Measurements from ENCODE around the gene CACNA1H. TPM values are rescaled to one million over a fixed set of nuclear protein-coding genes. Genes with fewer than 3 reads are reported as not detected.

CACNA1H gene
- total RNA-seq, 5 donors from 2014 or later (not counting 1 experiment from before 2014, with no cell fraction given) = 3.4 to 8.2 (median 4.8) TPM

- Histone ChIP-seq H3K27me3 (replicated peaks in 1 of 2; ENCODE audit: control insufficient read depth in 2 of 2, extremely low read depth in 1 of 2, insufficient read depth in 2 of 2, low read length in 1 of 2) (peaks cover 0 to 29% of the 10 kb centered on the region in 2 experiments), H3K27ac (ENCODE audit: low read length) (no peak overlapping the region), H3K4me3 (ENCODE audit: control insufficient read depth in 1 of 2, extremely low read depth in 1 of 2, low read length in 1 of 2) (no peak overlapping the region), H3K9me3 (no peaks in the 10 kb centered on the region), H3K4me1 (ENCODE audit: control insufficient read depth in 1 of 2, extremely low read depth in 1 of 2, insufficient read depth in 2 of 2, low read length in 2 of 2) (no peaks in the 10 kb centered on the region), H3K36me3 (ENCODE audit: control insufficient read depth in 2 of 2, extremely low read depth in 1 of 2, insufficient read depth in 1 of 2, low read length in 1 of 2) (no peaks in the 10 kb centered on the region)
- ATAC-seq (replicated peaks in 1 of 4) (no peak), DNase-seq (no peak)
- peaks cover 0 to 3% (median 0%) of the 10 kb centered on the region in 3 donors for H3K4me1 Mint-ChIP-seq
- 89% methylated on average over 24 of the region's 24 CpGs for WGBS (ENCODE audit: insufficient coverage)
- H3K27me3 Mint-ChIP-seq = peaks cover 0 to 5% of the 10 kb centered on the region in 2 donors
- ChIA-PET POLR2A (no interaction called here), CTCF (no interaction called here)
- no peaks in the 10 kb centered on the region for H3K36me3 Mint-ChIP-seq
- H3K27ac Mint-ChIP-seq = no peak overlapping the region
- no peaks in the 10 kb centered on the region for H3K9me3 Mint-ChIP-seq
- no peak overlapping the region for H3K4me3 Mint-ChIP-seq
Observed at GRCh38 chr16:1137604-1138003, 15.3 kb upstream of the CACNA1H start.

- peaks cover 0 to 3% (median 0%) of the 10 kb centered on the region in 3 donors for H3K4me1 Mint-ChIP-seq
- H3K4me3 Mint-ChIP-seq = no peak overlapping the region
- no peak for DNase-seq
- Histone ChIP-seq H3K27ac (ENCODE audit: low read length) (no peak overlapping the region), H3K9me3 (no peaks in the 10 kb centered on the region), H3K36me3 (ENCODE audit: control insufficient read depth in 2 of 2, extremely low read depth in 1 of 2, insufficient read depth in 1 of 2, low read length in 1 of 2) (no peaks in the 10 kb centered on the region), H3K4me1 (ENCODE audit: control insufficient read depth in 1 of 2, extremely low read depth in 1 of 2, insufficient read depth in 2 of 2, low read length in 2 of 2) (no peaks in the 10 kb centered on the region), H3K4me3 (ENCODE audit: control insufficient read depth in 1 of 2, extremely low read depth in 1 of 2, low read length in 1 of 2) (no peak overlapping the region), H3K27me3 (replicated peaks in 1 of 2; ENCODE audit: control insufficient read depth in 2 of 2, extremely low read depth in 1 of 2, insufficient read depth in 2 of 2, low read length in 1 of 2) (peaks cover 0 to 20% of the 10 kb centered on the region in 2 experiments)
- H3K36me3 Mint-ChIP-seq = no peaks in the 10 kb centered on the region
- no peak overlapping the region for H3K27ac Mint-ChIP-seq
- ChIA-PET POLR2A (no interaction called here), CTCF (no interaction called here)
- 83% methylated on average over 20 of the region's 23 CpGs for WGBS (ENCODE audit: insufficient coverage)
- peaks cover 0 to 2% of the 10 kb centered on the region in 2 donors for H3K27me3 Mint-ChIP-seq
- ATAC-seq (replicated peaks in 1 of 4) = no peak
- H3K9me3 Mint-ChIP-seq = no peaks in the 10 kb centered on the region
Observed at GRCh38 chr16:1140582-1141162, 12.2 kb upstream of the CACNA1H start.

- H3K27ac Mint-ChIP-seq = no peak overlapping the region
- Histone ChIP-seq H3K27me3 (replicated peaks in 1 of 2; ENCODE audit: control insufficient read depth in 2 of 2, extremely low read depth in 1 of 2, insufficient read depth in 2 of 2, low read length in 1 of 2) (peaks cover 0 to 20% of the 10 kb centered on the region in 2 experiments), H3K9me3 (no peaks in the 10 kb centered on the region), H3K36me3 (ENCODE audit: control insufficient read depth in 2 of 2, extremely low read depth in 1 of 2, insufficient read depth in 1 of 2, low read length in 1 of 2) (no peaks in the 10 kb centered on the region), H3K4me3 (ENCODE audit: control insufficient read depth in 1 of 2, extremely low read depth in 1 of 2, low read length in 1 of 2) (no peak overlapping the region), H3K27ac (ENCODE audit: low read length) (no peak overlapping the region), H3K4me1 (ENCODE audit: control insufficient read depth in 1 of 2, extremely low read depth in 1 of 2, insufficient read depth in 2 of 2, low read length in 2 of 2) (no peaks in the 10 kb centered on the region)
- DNase-seq = no peak
- peaks cover 0 to 3% (median 0%) of the 10 kb centered on the region in 3 donors for H3K4me1 Mint-ChIP-seq
- H3K36me3 Mint-ChIP-seq = no peaks in the 10 kb centered on the region
- no peaks in the 10 kb centered on the region for H3K9me3 Mint-ChIP-seq
- WGBS (ENCODE audit: insufficient coverage) = 68% methylated on average over 2 of the region's 8 CpGs
- ChIA-PET CTCF (no interaction called here), POLR2A (no interaction called here)
- no peak overlapping the region for H3K4me3 Mint-ChIP-seq
- peaks cover 0 to 2% of the 10 kb centered on the region in 2 donors for H3K27me3 Mint-ChIP-seq
- ATAC-seq (replicated peaks in 1 of 4) = no peak
Observed at GRCh38 chr16:1141191-1141590, 11.7 kb upstream of the CACNA1H start.

GRCh38 chr16:1141716-1142115 is 11.2 kb upstream of the CACNA1H start:
- no peaks in the 10 kb centered on the region for H3K4me1 ChIP-seq (ENCODE audit: control insufficient read depth in 1 of 2, extremely low read depth in 1 of 2, insufficient read depth in 2 of 2, low read length in 2 of 2)
- Mint-ChIP-seq H3K27ac (no peak overlapping the region), H3K4me1 (peaks cover 0 to 3% (median 0%) of the 10 kb centered on the region in 3 donors), H3K4me3 (no peak overlapping the region), H3K27me3 (peaks cover 0 to 2% of the 10 kb centered on the region in 2 donors), H3K9me3 (no peaks in the 10 kb centered on the region), H3K36me3 (no peaks in the 10 kb centered on the region)
- H3K27me3 ChIP-seq (replicated peaks in 1 of 2; ENCODE audit: control insufficient read depth in 2 of 2, extremely low read depth in 1 of 2, insufficient read depth in 2 of 2, low read length in 1 of 2) = peaks cover 0 to 25% of the 10 kb centered on the region in 2 experiments
- CTCF ChIA-PET = no interaction called here
- H3K27ac ChIP-seq (ENCODE audit: low read length) = no peak overlapping the region
- WGBS (ENCODE audit: insufficient coverage) = 71% methylated on average over 8 of the region's 8 CpGs
- POLR2A ChIA-PET = no interaction called here
- DNase-seq (no peak), ATAC-seq (replicated peaks in 1 of 4) (no peak)
- no peaks in the 10 kb centered on the region for H3K9me3 ChIP-seq
- H3K36me3 ChIP-seq (ENCODE audit: control insufficient read depth in 2 of 2, extremely low read depth in 1 of 2, insufficient read depth in 1 of 2, low read length in 1 of 2) = no peaks in the 10 kb centered on the region
- no peak overlapping the region for H3K4me3 ChIP-seq (ENCODE audit: control insufficient read depth in 1 of 2, extremely low read depth in 1 of 2, low read length in 1 of 2)

- Histone ChIP-seq H3K4me3 (ENCODE audit: control insufficient read depth in 1 of 2, extremely low read depth in 1 of 2, low read length in 1 of 2) (no peak overlapping the region), H3K4me1 (ENCODE audit: control insufficient read depth in 1 of 2, extremely low read depth in 1 of 2, insufficient read depth in 2 of 2, low read length in 2 of 2) (no peaks in the 10 kb centered on the region), H3K9me3 (no peaks in the 10 kb centered on the region), H3K36me3 (ENCODE audit: control insufficient read depth in 2 of 2, extremely low read depth in 1 of 2, insufficient read depth in 1 of 2, low read length in 1 of 2) (no peaks in the 10 kb centered on the region), H3K27me3 (replicated peaks in 1 of 2; ENCODE audit: control insufficient read depth in 2 of 2, extremely low read depth in 1 of 2, insufficient read depth in 2 of 2, low read length in 1 of 2) (peaks cover 0 to 26% of the 10 kb centered on the region in 2 experiments), H3K27ac (ENCODE audit: low read length) (no peak overlapping the region)
- no peaks in the 10 kb centered on the region for H3K36me3 Mint-ChIP-seq
- DNase-seq (no peak), ATAC-seq (replicated peaks in 1 of 4) (no peak)
- no peak overlapping the region for H3K27ac Mint-ChIP-seq
- ChIA-PET POLR2A (no interaction called here), CTCF (no interaction called here)
- 71% methylated on average over 17 of the region's 19 CpGs for WGBS (ENCODE audit: insufficient coverage)
- H3K4me3 Mint-ChIP-seq = no peak overlapping the region
- H3K27me3 Mint-ChIP-seq = peaks cover 0 to 2% of the 10 kb centered on the region in 2 donors
- peaks cover 0 to 3% (median 0%) of the 10 kb centered on the region in 3 donors for H3K4me1 Mint-ChIP-seq
- H3K9me3 Mint-ChIP-seq = no peaks in the 10 kb centered on the region
Observed at GRCh38 chr16:1142911-1143310, 10.0 kb upstream of the CACNA1H start.

- H3K4me3 Mint-ChIP-seq = no peak overlapping the region
- H3K27ac Mint-ChIP-seq = no peak overlapping the region
- ATAC-seq (replicated peaks in 1 of 4) = no peak
- CTCF ChIA-PET = no interaction called here
- no peaks in the 10 kb centered on the region for H3K9me3 Mint-ChIP-seq
- no peaks in the 10 kb centered on the region for H3K36me3 ChIP-seq (ENCODE audit: control insufficient read depth in 2 of 2, extremely low read depth in 1 of 2, insufficient read depth in 1 of 2, low read length in 1 of 2)
- no peak for DNase-seq
- WGBS (ENCODE audit: insufficient coverage) = 82% methylated on average over 23 of the region's 23 CpGs
- H3K4me1 Mint-ChIP-seq = peaks cover 0 to 3% (median 0%) of the 10 kb centered on the region in 3 donors
- peaks cover 0 to 2% of the 10 kb centered on the region in 2 donors for H3K27me3 Mint-ChIP-seq
- H3K27me3 ChIP-seq (replicated peaks in 1 of 2; ENCODE audit: control insufficient read depth in 2 of 2, extremely low read depth in 1 of 2, insufficient read depth in 2 of 2, low read length in 1 of 2) = peaks cover 0 to 28% of the 10 kb centered on the region in 2 experiments
- no peaks in the 10 kb centered on the region for H3K9me3 ChIP-seq
- no peaks in the 10 kb centered on the region for H3K4me1 ChIP-seq (ENCODE audit: control insufficient read depth in 1 of 2, extremely low read depth in 1 of 2, insufficient read depth in 2 of 2, low read length in 2 of 2)
- H3K27ac ChIP-seq (ENCODE audit: low read length) = no peak overlapping the region
- POLR2A ChIA-PET = no interaction called here
- no peak overlapping the region for H3K4me3 ChIP-seq (ENCODE audit: control insufficient read depth in 1 of 2, extremely low read depth in 1 of 2, low read length in 1 of 2)
- no peaks in the 10 kb centered on the region for H3K36me3 Mint-ChIP-seq
Observed at GRCh38 chr16:1143761-1144450, 9.0 kb upstream of the CACNA1H start.
